ENCODE measurements around the gene EXO1. TPM values are rescaled to one million over a fixed set of nuclear protein-coding genes. Genes with fewer than 3 reads are reported as not detected.

The EXO1 gene
- total and polyA plus RNA-seq, 8 donors, result 4.0 to 16.2 (median 11.0) TPM

DNA sequence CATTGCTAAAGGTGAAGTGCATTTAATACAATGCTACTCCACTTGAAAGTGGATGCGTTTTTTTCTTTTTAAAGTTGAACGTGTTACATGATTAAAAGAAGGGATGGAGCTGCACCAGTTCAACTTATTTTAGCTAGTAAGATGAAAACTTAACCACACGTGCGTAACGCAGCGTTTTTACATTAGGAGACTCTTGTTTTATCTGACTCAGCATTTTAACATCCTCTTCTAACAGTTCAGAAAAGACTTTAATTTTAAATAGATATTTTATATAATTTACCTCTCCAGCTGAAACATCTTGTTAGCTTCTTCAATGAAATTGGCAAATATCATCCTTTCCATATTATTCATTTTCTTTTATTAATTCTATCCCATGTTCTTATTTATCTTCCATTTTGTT lies 33.4 kb downstream of the EXO1 start:
- H3K27ac ChIP-seq, result no peak overlapping the region
- TF ChIP-seq, protein P1, sequence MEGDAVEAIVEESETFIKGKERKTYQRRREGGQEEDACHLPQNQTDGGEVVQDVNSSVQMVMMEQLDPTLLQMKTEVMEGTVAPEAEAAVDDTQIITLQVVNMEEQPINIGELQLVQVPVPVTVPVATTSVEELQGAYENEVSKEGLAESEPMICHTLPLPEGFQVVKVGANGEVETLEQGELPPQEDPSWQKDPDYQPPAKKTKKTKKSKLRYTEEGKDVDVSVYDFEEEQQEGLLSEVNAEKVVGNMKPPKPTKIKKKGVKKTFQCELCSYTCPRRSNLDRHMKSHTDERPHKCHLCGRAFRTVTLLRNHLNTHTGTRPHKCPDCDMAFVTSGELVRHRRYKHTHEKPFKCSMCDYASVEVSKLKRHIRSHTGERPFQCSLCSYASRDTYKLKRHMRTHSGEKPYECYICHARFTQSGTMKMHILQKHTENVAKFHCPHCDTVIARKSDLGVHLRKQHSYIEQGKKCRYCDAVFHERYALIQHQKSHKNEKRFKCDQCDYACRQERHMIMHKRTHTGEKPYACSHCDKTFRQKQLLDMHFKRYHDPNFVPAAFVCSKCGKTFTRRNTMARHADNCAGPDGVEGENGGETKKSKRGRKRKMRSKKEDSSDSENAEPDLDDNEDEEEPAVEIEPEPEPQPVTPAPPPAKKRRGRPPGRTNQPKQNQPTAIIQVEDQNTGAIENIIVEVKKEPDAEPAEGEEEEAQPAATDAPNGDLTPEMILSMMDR (IDR thresholded peaks at IDR 0.05), result no peak
- no peaks in the 10 kb centered on the region for H3K9me3 ChIP-seq
- H3K27me3 ChIP-seq, result no peaks in the 10 kb centered on the region
- DNase-seq (no peak), ATAC-seq (no peak)
- H3K36me3 ChIP-seq, result no peaks in the 10 kb centered on the region
- intact Hi-C loops (cut with DNase I), result no loop called here
- no peak overlapping the region for H3K4me3 ChIP-seq
- H3K4me1 ChIP-seq, result no peaks in the 10 kb centered on the region

- Histone ChIP-seq H3K27ac (no peak overlapping the region), H3K9me3 (no peaks in the 10 kb centered on the region), H3K4me3 (no peak overlapping the region), H3K4me1 (no peaks in the 10 kb centered on the region), H3K27me3 (no peaks in the 10 kb centered on the region), H3K36me3 (no peaks in the 10 kb centered on the region)
- intact Hi-C loops (cut with DNase I), result no loop called here
- TF ChIP-seq, protein P1 (IDR thresholded peaks at IDR 0.05), result no peak
- no peak for ATAC-seq
- no peak for DNase-seq
These were observed 35.2 kb downstream of the EXO1 start for GRCh38 chr1:241883159-241883558.

- no peaks in the 10 kb centered on the region for H3K4me1 ChIP-seq
- H3K27ac ChIP-seq, result no peak overlapping the region
- no peak for ATAC-seq
- H3K4me3 ChIP-seq, result no peak overlapping the region
- no peaks in the 10 kb centered on the region for H3K27me3 ChIP-seq
- TF ChIP-seq, protein P1 (IDR thresholded peaks at IDR 0.05), result no peak
- H3K36me3 ChIP-seq, result no peaks in the 10 kb centered on the region
- intact Hi-C loops (cut with DNase I), result no loop called here
- no peaks in the 10 kb centered on the region for H3K9me3 ChIP-seq
- DNase-seq, result no peak
These were observed 40.2 kb downstream of the EXO1 start for GRCh38 chr1:241888232-241888631.

GRCh38 chr1:241891296-241891695 lies 43.3 kb downstream of the EXO1 start:
- Histone ChIP-seq H3K36me3 (no peaks in the 10 kb centered on the region), H3K4me1 (no peaks in the 10 kb centered on the region), H3K27ac (no peak overlapping the region), H3K27me3 (no peaks in the 10 kb centered on the region), H3K4me3 (no peak overlapping the region), H3K9me3 (no peaks in the 10 kb centered on the region)
- DNase-seq (no peak), ATAC-seq (no peak)
- TF ChIP-seq, protein P1 (IDR thresholded peaks at IDR 0.05), result no peak
- intact Hi-C loops (cut with DNase I), result loop anchor here in 1 of 2 donors (10.0 kb wide), 1 partner anchor 134 kb away; no protein-coding TSS in a partner anchor

- Histone ChIP-seq H3K4me1 (no peaks in the 10 kb centered on the region), H3K27ac (no peak overlapping the region), H3K4me3 (no peak overlapping the region), H3K36me3 (no peaks in the 10 kb centered on the region), H3K27me3 (no peaks in the 10 kb centered on the region), H3K9me3 (no peaks in the 10 kb centered on the region)
- TF ChIP-seq, protein P1 (IDR thresholded peaks at IDR 0.05), result no peak
- DNase-seq, result no peak
- ATAC-seq, result no peak
- intact Hi-C loops (cut with DNase I), result loop anchor here in 1 of 2 donors (10.0 kb wide), 1 partner anchor 131 kb away; no protein-coding TSS in a partner anchor
These were observed 46.0 kb downstream of the EXO1 start for GRCh38 chr1:241894016-241894415.
